A673 (cell line): ENCODE measurements around the gene ITPR2. TPM values are rescaled to one million over a fixed set of nuclear protein-coding genes. Genes with fewer than 3 reads are reported as not detected.

Source experiments
- BruUV-seq: library from RNA; stranded (reverse); fragments of 400-500 nt; replicated peaks from 2 replicates; lab custom pipeline; 2021; lab: Mats Ljungman, UMichigan
- CTCF ChIA-PET: fragments of 300-600 bp; sonication (Branson Sonifier 250); formaldehyde crosslinking; loops from one replicate; lab custom pipeline; 2022; ENCODE audit warnings: antibody characterized with exemption; lab: Charles Lee
- POLR2A ChIA-PET: fragments of 300-600 bp; sonication (Branson Sonifier 250); formaldehyde crosslinking; loops from one replicate; lab custom pipeline; 2022; ENCODE audit warnings: antibody characterized with exemption; ENCODE audit not compliant: low non-redundant PET; lab: Charles Lee
- DNase-seq: peaks from one replicate; pipeline ENCODE4 v3.0.0-alpha.2; 2015; ENCODE audit warnings: low spot score
- H3K27ac ChIP-seq: fragments of 200-600 bp; sonication (generic); 2 replicates; pipeline ENCODE4 v1.5.1; 2016; ENCODE audit warnings: mixed run types, low read depth, mild to moderate bottlenecking, mixed read lengths, antibody characterized with exemption, low read length; ENCODE audit not compliant: poor library complexity, severe bottlenecking
- H3K27me3 ChIP-seq: fragments of 200-600 bp; sonication (generic); replicated peaks from 2 replicates; pipeline ENCODE4 v1.6.1; 2017; ENCODE audit warnings: mixed run types, low read depth, mild to moderate bottlenecking, mixed read lengths, antibody characterized with exemption, low read length; ENCODE audit not compliant: insufficient read depth, poor library complexity
- H3K36me3 ChIP-seq: fragments of 200-600 bp; sonication (generic); 2 replicates; pipeline ENCODE4 v1.6.1; 2016; ENCODE audit warnings: mixed run types, mild to moderate bottlenecking, mixed read lengths, antibody characterized with exemption, low read length; ENCODE audit not compliant: insufficient read depth, poor library complexity, severe bottlenecking
- H3K4me1 ChIP-seq: fragments of 200-600 bp; sonication (generic); 2 replicates; pipeline ENCODE4 v1.6.1; 2017; ENCODE audit warnings: mixed run types, mild to moderate bottlenecking, mixed read lengths, antibody characterized with exemption, low read length; ENCODE audit not compliant: insufficient read depth, poor library complexity, severe bottlenecking
- H3K4me3 ChIP-seq: fragments of 200-600 bp; sonication (generic); 2 replicates; pipeline ENCODE4 v1.5.1; 2016; ENCODE audit warnings: low read depth, mixed run types, mild to moderate bottlenecking, mixed read lengths, low read length; ENCODE audit not compliant: poor library complexity, severe bottlenecking
- H3K9me3 ChIP-seq: fragments of 200-600 bp; sonication (generic); 2 replicates; pipeline ENCODE4 v1.6.1; 2016; ENCODE audit warnings: mixed run types, low read depth, mild to moderate bottlenecking, mixed read lengths, antibody characterized with exemption, low read length; ENCODE audit not compliant: poor library complexity, severe bottlenecking
- CTCF ChIP-seq: fragments of 300-800, 200-600 bp; sonication (generic); conservative IDR thresholded peaks from 2 replicates; pipeline ENCODE4 v1.5.1; 2017; ENCODE audit warnings: low read depth, mild to moderate bottlenecking, antibody characterized with exemption, low read length, moderate library complexity, mixed read lengths
- EZH2 ChIP-seq: fragments of 200-600 bp; sonication (generic); IDR thresholded peaks from 2 replicates; pipeline ENCODE4 v1.6.1; 2017; ENCODE audit warnings: borderline replicate concordance, low read depth, mild to moderate bottlenecking, mixed read lengths, antibody characterized with exemption, low read length; ENCODE audit not compliant: poor library complexity, severe bottlenecking
- intact Hi-C: fragments of 100-400 bp; cut with micrococcal nuclease; formaldehyde crosslinking; loops from one replicate; pipeline ENCODE4 v1.10.0; 2022; ENCODE audit not compliant: unreplicated experiment
- total RNA-seq: library from RNA; stranded (reverse); gene quantifications from 2 replicates; pipeline ENCODE4 v1.2.3, GENCODE V29; 2021

The ITPR2 gene
- total RNA-seq, 1 experiment from 2014 or later = 22.6 TPM

GRCh38 chr12:26810330-26810729, 22.7 kb downstream of the ITPR2 start:
- H3K4me3 ChIP-seq = no peak overlapping the region
- no peaks in the 10 kb centered on the region for H3K9me3 ChIP-seq
- no peaks in the 10 kb centered on the region for H3K36me3 ChIP-seq
- BruUV-seq = no TSS peak
- no peak overlapping the region for H3K27ac ChIP-seq
- DNase-seq = no peak
- POLR2A ChIA-PET = no interaction called here
- CTCF ChIA-PET = interaction anchor here (0.6 kb wide), 1 partner anchor 75 kb away, joined by 3 read pairs; no protein-coding TSS in a partner anchor
- no peaks in the 10 kb centered on the region for H3K4me1 ChIP-seq
- TF ChIP-seq CTCF = no peak
- TF ChIP-seq EZH2 = no peak
- intact Hi-C loops = no loop called here
- H3K27me3 ChIP-seq = no peaks in the 10 kb centered on the region

GRCh38 chr12:26809611-26810285, 23.2 kb downstream of the ITPR2 start:
- no peaks in the 10 kb centered on the region for H3K4me1 ChIP-seq
- intact Hi-C loops = no loop called here
- H3K27ac ChIP-seq = no peak overlapping the region
- ChIA-PET CTCF (interaction anchor here (0.6 kb wide), 1 partner anchor 75 kb away, joined by 3 read pairs; no protein-coding TSS in a partner anchor), POLR2A (no interaction called here)
- TF ChIP-seq CTCF (no peak), EZH2 (no peak)
- no peak overlapping the region for H3K4me3 ChIP-seq
- no TSS peak for BruUV-seq
- no peaks in the 10 kb centered on the region for H3K27me3 ChIP-seq
- H3K36me3 ChIP-seq = no peaks in the 10 kb centered on the region
- no peak for DNase-seq
- no peaks in the 10 kb centered on the region for H3K9me3 ChIP-seq

GRCh38 chr12:26808766-26809476, 24.1 kb downstream of the ITPR2 start:
- no peak for DNase-seq
- no TSS peak for BruUV-seq
- Histone ChIP-seq H3K4me3 (no peak overlapping the region), H3K9me3 (no peaks in the 10 kb centered on the region), H3K27ac (no peak overlapping the region), H3K4me1 (no peaks in the 10 kb centered on the region), H3K27me3 (no peaks in the 10 kb centered on the region), H3K36me3 (no peaks in the 10 kb centered on the region)
- CTCF ChIA-PET = no interaction called here
- POLR2A ChIA-PET = no interaction called here
- intact Hi-C loops = no loop called here
- no peak for TF ChIP-seq CTCF
- no peak for TF ChIP-seq EZH2
